Measurements from ENCODE around the gene PROX2.

GRCh38 chr14:74922752-74923401 lies 46.9 kb upstream of the PROX2 start, which contains the start of gene RPS6KL1:
- TF ChIP-seq CTCF (IDR thresholded peaks at IDR 0.05) (no peak), POLR2A (IDR thresholded peaks at IDR 0.05) (no peak)

All from lower leg skin (tissue), 3 donors.